ENCODE measurements around the gene OR4C11.

The OR4C11 gene, protein sequence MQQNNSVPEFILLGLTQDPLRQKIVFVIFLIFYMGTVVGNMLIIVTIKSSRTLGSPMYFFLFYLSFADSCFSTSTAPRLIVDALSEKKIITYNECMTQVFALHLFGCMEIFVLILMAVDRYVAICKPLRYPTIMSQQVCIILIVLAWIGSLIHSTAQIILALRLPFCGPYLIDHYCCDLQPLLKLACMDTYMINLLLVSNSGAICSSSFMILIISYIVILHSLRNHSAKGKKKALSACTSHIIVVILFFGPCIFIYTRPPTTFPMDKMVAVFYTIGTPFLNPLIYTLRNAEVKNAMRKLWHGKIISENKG
- 0 reads per million in 2 donors for total RNA-seq

DNA sequence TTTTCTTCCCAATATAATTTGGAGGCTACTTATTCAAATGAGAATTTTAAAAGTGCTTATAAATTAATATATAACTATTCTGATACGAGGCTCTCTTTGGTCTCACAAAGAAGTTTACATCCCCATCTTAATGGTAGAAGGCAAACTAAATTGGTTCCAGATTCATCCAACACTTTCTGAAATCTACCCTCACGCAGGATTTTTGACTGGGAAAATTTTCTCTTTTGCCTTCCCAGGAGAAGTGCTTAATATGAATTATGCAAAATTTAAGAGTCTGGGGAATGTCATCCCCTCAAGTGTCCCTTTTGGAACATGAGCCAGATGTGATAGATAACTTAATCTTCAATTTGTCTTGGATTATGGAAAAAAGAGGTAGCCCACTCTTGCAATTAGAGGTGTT lies at the start of gene OR4C11:
Gene OR4C11, minus strand, starts transcription at position 101 of the 400 bp plus-strand sequence. CDS start 3,272 bp downstream, outside the sequence.
- no peak for DNase-seq

DNA sequence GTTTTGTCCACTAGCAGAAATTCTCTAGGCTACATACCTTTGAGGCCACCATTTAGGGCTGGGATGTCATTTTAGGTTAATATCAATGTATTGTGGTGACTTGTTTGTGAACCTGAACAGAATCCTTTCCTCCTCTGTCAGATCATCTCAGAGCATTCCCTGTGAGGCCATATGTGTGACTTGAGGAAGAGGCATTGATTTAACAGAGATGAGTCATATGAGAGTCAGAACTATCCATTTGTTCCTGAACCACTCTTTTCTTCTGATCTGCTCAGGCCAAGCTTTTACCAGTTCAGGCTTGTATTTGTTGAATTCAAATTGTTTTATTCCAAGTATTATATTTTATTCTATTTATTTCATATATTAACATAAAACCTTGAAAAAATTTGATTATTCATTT lies 47.7 kb upstream of the OR4C11 start:
- no peak for DNase-seq

DNA sequence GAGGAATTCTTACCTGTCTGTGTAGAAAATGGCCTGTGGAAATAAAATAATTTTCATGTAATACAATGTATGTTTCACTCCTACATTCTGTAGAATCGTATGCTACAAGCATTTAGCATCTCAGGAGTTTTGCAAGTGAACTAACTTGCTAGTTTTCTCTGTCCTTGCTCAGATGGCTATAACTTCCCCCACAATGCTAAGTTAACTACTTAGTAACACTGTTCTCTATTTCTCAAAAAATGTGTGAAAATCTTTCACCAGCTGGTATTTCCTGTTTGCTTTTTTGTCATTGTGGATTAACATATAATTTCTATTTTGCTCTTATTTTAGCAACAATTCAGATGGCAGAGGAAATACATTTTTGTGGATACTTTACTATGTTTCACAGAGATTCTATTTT lies 45.1 kb upstream of the OR4C11 start:
- DNase-seq: no peak

DNA sequence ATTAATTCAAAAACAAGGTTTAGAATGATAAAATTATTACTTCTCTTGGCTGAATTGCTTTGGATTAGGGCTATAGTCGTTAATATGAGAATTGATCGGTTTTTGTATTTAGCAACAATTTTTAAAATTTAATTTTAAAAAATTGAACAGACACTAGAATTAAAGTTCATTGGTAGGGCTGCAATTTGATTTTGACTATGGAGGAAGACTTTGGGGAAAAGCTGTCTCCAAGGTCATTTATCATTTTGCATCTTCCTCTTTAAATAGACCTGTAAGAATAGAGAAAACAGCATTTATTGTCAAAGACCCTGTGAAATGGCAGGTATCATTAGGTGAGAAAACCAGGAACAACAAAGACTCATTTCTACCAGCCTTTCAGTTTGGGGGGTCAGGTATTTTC lies 40.6 kb upstream of the OR4C11 start, which contains the start of gene OR4S2:
Gene OR4S2, plus strand, starts transcription at position 301 of the 400 bp plus-strand sequence. CDS start 2,577 bp downstream, outside the sequence.
- no peak for DNase-seq

DNA sequence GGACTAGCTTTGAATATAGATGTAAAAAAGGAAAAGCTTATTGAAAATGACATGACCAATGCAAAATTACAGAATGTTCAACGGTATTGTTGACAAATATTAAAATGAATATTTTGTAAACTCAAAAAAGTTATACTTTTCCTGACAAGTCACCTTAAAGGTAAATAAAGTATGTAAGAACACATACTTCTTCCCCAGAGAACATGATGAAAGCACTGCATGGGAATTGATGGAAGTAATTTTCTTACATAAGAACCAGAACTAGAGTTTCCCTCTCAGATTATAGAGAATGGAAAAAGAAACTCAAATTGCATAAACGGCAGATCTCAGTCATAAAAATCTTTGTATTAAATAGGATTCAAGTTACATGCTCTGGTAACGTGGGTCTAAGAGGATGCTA lies 27.4 kb upstream of the OR4C11 start, which contains the start of gene OR4P4:
Gene OR4P4, plus strand, starts transcription at position 301 of the 400 bp plus-strand sequence.
- no peak for DNase-seq

DNA sequence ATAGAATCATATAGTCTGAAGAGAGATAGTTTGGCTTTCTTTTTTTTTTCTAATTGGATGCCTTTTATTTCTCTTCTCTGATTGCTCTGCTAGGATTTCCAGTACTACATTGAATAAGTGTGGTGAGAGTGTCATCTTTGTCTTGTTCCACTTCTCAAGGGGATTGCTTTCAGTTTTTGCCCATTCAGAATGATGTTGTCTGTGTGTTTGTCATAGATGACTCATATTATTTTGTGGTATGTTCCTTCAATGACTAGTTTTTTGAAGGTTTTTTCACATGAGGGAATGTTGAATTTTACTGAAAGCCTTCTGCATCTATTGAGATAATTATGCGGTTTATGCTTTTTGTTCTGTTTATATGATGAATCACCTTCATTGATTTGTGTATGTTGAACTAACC lies 17.1 kb upstream of the OR4C11 start:
- no peak for DNase-seq

DNA sequence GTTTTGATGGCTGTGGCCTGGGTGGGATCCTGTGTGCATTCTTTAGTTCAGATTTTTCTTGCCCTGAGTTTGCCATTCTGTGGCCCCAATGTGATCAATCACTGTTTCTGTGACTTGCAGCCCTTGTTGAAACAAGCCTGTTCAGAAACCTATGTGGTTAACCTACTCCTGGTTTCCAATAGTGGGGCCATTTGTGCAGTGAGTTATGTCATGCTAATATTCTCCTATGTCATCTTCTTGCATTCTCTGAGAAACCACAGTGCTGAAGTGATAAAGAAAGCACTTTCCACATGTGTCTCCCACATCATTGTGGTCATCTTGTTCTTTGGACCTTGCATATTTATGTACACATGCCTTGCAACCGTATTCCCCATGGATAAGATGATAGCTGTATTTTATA lies 34.9 kb downstream of the OR4C11 start:
- no peak for DNase-seq

DNA sequence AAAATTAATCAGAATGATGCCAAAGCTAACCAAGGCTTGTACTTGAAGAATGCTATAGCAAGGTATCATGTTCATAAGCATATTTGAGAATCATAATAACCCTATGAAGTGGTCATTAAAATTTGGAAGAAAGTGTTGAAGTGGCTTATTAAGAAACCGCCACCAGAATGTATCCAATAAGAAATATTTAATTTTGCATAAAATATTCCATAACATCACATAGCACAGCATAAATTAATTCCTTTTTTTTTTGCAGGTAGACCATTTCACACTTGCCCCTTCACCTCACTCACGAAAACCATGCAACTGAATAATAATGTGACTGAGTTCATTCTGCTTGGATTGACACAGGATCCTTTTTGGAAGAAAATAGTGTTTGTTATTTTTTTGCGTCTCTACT lies 35.6 kb downstream of the OR4C11 start, which contains the start of gene OR4C16:
Gene OR4C16, plus strand, starts transcription at position 301 of the 400 bp plus-strand sequence. Its CDS starts 0 bp downstream, at position 301.
- no peak for DNase-seq

DNA sequence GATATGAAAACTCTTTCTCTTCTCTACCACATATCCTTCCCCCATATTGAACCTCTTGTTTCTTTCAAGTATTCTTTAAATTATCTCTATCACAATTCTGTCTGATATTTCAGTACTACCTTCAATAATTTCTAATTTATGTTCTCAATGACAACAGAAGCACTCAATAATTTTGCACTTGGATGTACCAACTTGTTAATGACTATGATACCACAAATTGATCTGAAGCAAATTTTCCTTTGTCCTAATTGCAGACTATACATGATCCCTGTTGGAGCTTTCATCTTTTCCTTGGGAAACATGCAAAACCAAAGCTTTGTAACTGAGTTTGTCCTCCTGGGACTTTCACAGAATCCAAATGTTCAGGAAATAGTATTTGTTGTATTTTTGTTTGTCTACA lies 53.3 kb downstream of the OR4C11 start, which contains the start of gene OR4C15:
Gene OR4C15, plus strand, starts transcription at position 301 of the 400 bp plus-strand sequence. Its CDS starts 0 bp downstream, at position 301.
- no peak for DNase-seq
